Common myeloid progenitor, CD34-positive (primary cell): ENCODE data around the gene TRDMT1. TPM values are rescaled to one million over a fixed set of nuclear protein-coding genes. Genes with fewer than 3 reads are reported as not detected.

Source experiments
- CTCF ChIA-PET: fragments of 350-600 bp; sonication (Branson Sonifier 250); formaldehyde crosslinking; loops from one replicate; lab custom pipeline; 2021; ENCODE audit warnings: antibody characterized with exemption; lab: Charles Lee
- POLR2A ChIA-PET: fragments of 350-600 bp; sonication (Branson Sonifier 250); formaldehyde crosslinking; loops from one replicate; lab custom pipeline; 2021; ENCODE audit warnings: antibody characterized with exemption; lab: Charles Lee
- DNase-seq, 3 donors: peaks; one replicate each; pipeline versions ENCODE4 v3.0.0 to v3.0.0-alpha.2; 2013
- H3K27ac ChIP-seq, 2 experiments: 1 replicate in 1 of 2; 2 replicates in 1 of 2; pipeline ENCODE4 v1.7.0; 2013; ENCODE audit warnings: inconsistent platforms in 2 of 2, low read length in 2 of 2, mild to moderate bottlenecking in 2 of 2, low read depth in 1 of 2, moderate library complexity in 1 of 2; ENCODE audit not compliant: severe bottlenecking in 2 of 2, insufficient read depth in 1 of 2, poor library complexity in 1 of 2
- H3K27me3 ChIP-seq, 5 experiments: replicated peaks in 2 of 5; 1 replicate in 3 of 5; 2 replicates in 2 of 5; pipeline versions ENCODE4 v1.6.1 to v1.7.0; 2013; ENCODE audit warnings: low read length in 4 of 5, mild to moderate bottlenecking in 2 of 5, moderate library complexity in 2 of 5, inconsistent platforms in 1 of 5; ENCODE audit not compliant: insufficient read depth in 5 of 5, control insufficient read depth in 4 of 5
- H3K36me3 ChIP-seq, 4 experiments: 1 replicate in 2 of 4; 2 replicates in 2 of 4; pipeline versions ENCODE4 v1.6.1 to v1.7.0; 2013; ENCODE audit warnings: low read length in 3 of 4, control low read depth in 1 of 4, mild to moderate bottlenecking in 1 of 4; ENCODE audit not compliant: control insufficient read depth in 4 of 4, insufficient read depth in 4 of 4
- H3K4me1 ChIP-seq, 4 experiments: 1 replicate in 3 of 4; 2 replicates in 1 of 4; pipeline versions ENCODE4 v1.6.1 to v1.7.1; 2013; ENCODE audit warnings: low read length in 3 of 4, mild to moderate bottlenecking in 3 of 4, control low read depth in 1 of 4, inconsistent platforms in 1 of 4, moderate library complexity in 1 of 4; ENCODE audit not compliant: control insufficient read depth in 4 of 4, insufficient read depth in 4 of 4; ENCODE audit errors: control extremely low read depth in 1 of 4
- H3K4me3 ChIP-seq, 7 experiments: 1 replicate in 4 of 7; 2 replicates in 3 of 7; pipeline versions ENCODE4 v1.5.1 to v1.7.0; 2013; ENCODE audit warnings: mild to moderate bottlenecking in 7 of 7, low read length in 6 of 7, moderate library complexity in 6 of 7, inconsistent platforms in 2 of 7, low read depth in 2 of 7, control low read depth in 1 of 7; ENCODE audit not compliant: insufficient read depth in 4 of 7, control insufficient read depth in 1 of 7; ENCODE audit errors: extremely low read depth in 1 of 7
- H3K9me3 ChIP-seq, 5 experiments: 1 replicate in 4 of 5; 2 replicates in 1 of 5; pipeline versions ENCODE4 v1.6.1 to v1.7.1; 2013; ENCODE audit warnings: low read length in 4 of 5, mild to moderate bottlenecking in 2 of 5, inconsistent platforms in 1 of 5, low read depth in 1 of 5, moderate library complexity in 1 of 5; ENCODE audit not compliant: control insufficient read depth in 4 of 5, insufficient read depth in 2 of 5; ENCODE audit errors: control extremely low read depth in 1 of 5
- WGBS: methylation state at CpG from one replicate; pipeline ENCODE4 v1.1.5; 2013; ENCODE audit not compliant: insufficient coverage; 5-methylcytosine and 5-hydroxymethylcytosine counted together
- polyA plus RNA-seq: library from polyadenylated mRNA; unstranded; fragments of 120-200 nt; gene quantifications from one replicate; pipeline ENCODE4 v1.2.1, GENCODE V29; 2013

Gene TRDMT1, protein sequence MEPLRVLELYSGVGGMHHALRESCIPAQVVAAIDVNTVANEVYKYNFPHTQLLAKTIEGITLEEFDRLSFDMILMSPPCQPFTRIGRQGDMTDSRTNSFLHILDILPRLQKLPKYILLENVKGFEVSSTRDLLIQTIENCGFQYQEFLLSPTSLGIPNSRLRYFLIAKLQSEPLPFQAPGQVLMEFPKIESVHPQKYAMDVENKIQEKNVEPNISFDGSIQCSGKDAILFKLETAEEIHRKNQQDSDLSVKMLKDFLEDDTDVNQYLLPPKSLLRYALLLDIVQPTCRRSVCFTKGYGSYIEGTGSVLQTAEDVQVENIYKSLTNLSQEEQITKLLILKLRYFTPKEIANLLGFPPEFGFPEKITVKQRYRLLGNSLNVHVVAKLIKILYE
- 16.1 TPM for polyA plus RNA-seq

DNA sequence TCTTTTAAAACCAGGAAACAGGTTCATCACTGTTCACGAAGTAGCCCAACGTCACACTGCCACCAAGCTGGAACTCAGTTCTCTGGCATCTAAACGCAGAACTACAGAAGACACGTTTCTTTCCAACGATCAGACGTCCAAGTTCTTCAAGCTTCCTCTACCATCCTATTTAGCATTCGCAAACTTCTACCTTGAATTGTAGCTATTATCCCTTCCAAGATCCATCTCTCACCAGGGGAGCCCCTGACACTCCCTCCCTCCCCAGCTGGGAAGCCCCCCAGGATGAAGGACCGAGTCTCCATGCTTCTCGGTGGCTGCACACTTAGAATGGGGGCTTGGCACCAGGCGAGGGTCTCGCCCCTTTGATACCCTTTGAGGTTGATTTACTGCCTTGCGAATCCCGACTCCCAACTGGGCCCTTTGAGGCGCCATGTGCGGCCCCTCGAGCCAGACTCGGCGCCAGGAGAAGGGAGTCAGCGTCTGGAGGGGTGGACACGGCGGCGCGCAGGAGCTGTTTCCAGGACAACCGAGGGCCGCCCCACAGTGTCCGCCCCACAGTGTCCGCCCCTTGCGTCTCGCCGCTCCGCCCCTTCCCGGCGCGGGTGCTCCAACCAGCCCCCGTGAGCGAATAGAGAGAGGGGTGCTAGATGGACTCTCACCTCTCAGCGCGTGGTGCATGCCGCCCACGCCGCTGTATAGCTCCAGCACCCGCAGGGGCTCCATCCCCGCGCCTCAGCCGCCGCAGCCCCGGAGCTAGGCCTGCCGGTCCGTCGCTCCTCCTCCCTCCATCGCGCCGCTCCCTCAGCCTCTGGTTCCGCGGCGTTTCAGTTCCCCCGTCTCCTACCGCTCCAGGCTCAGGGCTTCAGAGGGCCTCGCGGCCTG is at the start of gene TRDMT1:
TSS of gene TRDMT1 (minus strand) at position 761 of the 882 bp plus-strand sequence. CDS start at position 723, 38 bp downstream.
- Histone ChIP-seq H3K9me3 (no peaks in the 10 kb centered on the region), H3K4me1 (peaks cover 10 to 43% (median 25%) of the 10 kb centered on the region in 4 experiments), H3K27ac (peak within 1 kb of the TSS; percentile 94 to 98), H3K4me3 (peak within 1 kb of the TSS; percentile 59 to 94 (median 84)), H3K27me3 (no peaks in the 10 kb centered on the region), H3K36me3 (no peaks in the 10 kb centered on the region)
- ChIA-PET CTCF (interaction anchor here (1.0 to 5.1 kb wide), 11 partner anchors 11 to 348 kb away, joined by 3 to 32 read pairs (median 4); partner anchors contain the start of gene VIM), POLR2A (interaction anchor here (0.6 to 4.6 kb wide), 11 partner anchors 9 to 307 kb away, joined by 3 to 72 read pairs (median 4); partner anchors contain the start of gene VIM)
- WGBS: 0% methylated on average over 48 of the region's 60 CpGs
- DNase-seq: peak; percentile 78 to 90 (median 83)

DNA sequence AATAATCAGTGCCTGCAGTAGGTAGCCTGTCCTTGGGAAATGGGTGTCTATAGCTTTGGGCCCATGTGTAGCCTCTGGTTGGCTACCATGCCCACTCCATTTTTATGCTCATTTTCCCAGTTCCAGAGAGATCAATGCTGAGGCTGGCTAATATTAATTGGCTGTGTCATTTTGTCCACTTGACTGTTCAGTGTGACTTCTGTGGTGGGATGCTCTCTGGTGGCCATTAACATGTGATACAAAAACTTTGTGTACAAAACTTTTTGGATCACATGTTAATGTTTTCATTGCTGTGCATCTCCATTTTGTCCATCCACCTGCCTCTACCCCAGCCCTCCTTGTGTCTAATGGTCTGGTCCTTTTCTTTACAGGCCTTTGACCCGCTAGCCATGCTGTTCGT is 49.3 kb upstream of the TRDMT1 start:
- no peaks in the 10 kb centered on the region for H3K27me3 ChIP-seq
- DNase-seq: peak in 2 of 3 donors; percentile 23 to 27
- no peak overlapping the region for H3K27ac ChIP-seq
- H3K4me1 ChIP-seq: no peaks in the 10 kb centered on the region
- H3K36me3 ChIP-seq: no peaks in the 10 kb centered on the region
- WGBS: 100% methylated on average over 2 of the region's 2 CpGs
- H3K4me3 ChIP-seq: no peak overlapping the region
- H3K9me3 ChIP-seq: peaks cover 0 to 11% (median 0%) of the 10 kb centered on the region in 5 experiments
- ChIA-PET CTCF (interaction anchor here (0.7 to 1.3 kb wide), 2 partner anchors 404 to 422 kb away, joined by 4 to 6 read pairs; no protein-coding TSS in a partner anchor), POLR2A (no interaction called here)

DNA sequence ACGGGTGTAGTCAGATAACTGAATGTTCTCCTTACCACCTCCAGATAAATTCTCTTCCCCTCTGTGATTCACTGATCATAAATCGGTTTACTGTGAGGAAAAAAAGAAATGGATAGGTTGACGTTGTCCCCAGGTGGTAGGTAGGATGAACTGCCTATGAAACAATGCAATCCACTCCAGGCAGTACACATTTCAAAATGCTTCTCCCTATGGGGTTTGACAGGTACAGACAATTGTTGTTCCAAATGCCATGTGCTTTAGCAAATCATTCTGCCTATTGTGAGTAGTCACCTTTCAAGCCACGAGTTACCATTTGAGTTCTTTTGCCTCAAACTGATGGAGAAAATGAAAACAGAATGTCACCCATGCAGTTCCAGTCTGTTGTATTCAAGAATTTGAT is 48.3 kb upstream of the TRDMT1 start:
- Histone ChIP-seq H3K27ac (no peak overlapping the region), H3K4me3 (no peak overlapping the region), H3K27me3 (no peaks in the 10 kb centered on the region), H3K36me3 (no peaks in the 10 kb centered on the region), H3K4me1 (no peaks in the 10 kb centered on the region), H3K9me3 (peaks cover 0 to 10% (median 0%) of the 10 kb centered on the region in 5 experiments)
- WGBS: 80% methylated on average over 1 of the region's 4 CpGs
- peak in 2 of 3 donors; percentile 45 to 52 for DNase-seq
- CTCF ChIA-PET: interaction anchor here (0.7 to 1.3 kb wide), 2 partner anchors 403 to 421 kb away, joined by 4 to 6 read pairs; no protein-coding TSS in a partner anchor
- POLR2A ChIA-PET: no interaction called here

DNA sequence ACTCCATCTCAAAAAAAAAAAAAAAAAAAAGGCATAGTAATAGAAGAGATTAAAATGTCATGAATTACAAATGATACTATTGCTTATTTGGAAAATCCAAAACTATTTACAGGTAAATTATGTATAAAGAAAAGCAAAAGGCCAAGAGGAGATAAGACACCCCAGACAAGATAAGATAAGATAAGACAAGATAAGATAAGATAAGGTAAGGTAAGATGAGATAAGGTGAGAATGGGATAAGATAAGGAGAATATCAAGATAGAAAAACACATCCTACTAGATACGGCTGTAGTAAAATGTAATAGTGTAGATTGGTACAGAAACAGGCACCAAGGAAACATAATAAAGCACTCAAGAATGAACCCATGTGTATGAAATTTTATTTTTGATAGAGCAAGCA is 47.5 kb upstream of the TRDMT1 start:
- WGBS: no CpG with 5 or more reads among the region's 1 CpG
- Histone ChIP-seq H3K36me3 (no peaks in the 10 kb centered on the region), H3K4me1 (no peaks in the 10 kb centered on the region), H3K9me3 (peaks cover 0 to 9% (median 0%) of the 10 kb centered on the region in 5 experiments), H3K4me3 (no peak overlapping the region), H3K27ac (no peak overlapping the region), H3K27me3 (no peaks in the 10 kb centered on the region)
- CTCF ChIA-PET: interaction anchor here (1.0 kb wide), 1 partner anchor 10 kb away, joined by 3 read pairs; no protein-coding TSS in a partner anchor
- no peak for DNase-seq
- POLR2A ChIA-PET: no interaction called here

DNA sequence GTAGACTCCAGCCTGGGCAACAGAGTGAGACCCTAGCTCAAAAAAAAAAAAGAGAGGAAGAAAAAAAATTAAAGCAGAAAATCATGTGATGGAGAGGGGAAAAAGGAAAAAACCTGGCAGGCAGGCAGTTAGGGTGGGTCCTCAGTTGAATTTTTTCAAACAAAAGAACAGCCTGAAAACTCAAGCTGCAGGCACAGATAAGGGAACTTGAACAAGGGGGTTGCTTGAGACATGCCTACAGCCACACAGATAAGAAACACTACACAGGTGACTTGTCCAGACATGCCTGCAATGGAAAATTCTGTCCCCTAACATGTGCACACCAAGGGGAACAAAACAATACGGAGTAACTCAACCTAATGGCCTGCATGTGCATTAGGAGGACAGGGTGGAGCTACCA is 45.7 kb upstream of the TRDMT1 start:
- H3K4me3 ChIP-seq: no peak overlapping the region
- ChIA-PET CTCF (interaction anchor here (0.6 kb wide), 1 partner anchor 597 kb away, joined by 3 read pairs; no protein-coding TSS in a partner anchor), POLR2A (no interaction called here)
- no peaks in the 10 kb centered on the region for H3K36me3 ChIP-seq
- H3K4me1 ChIP-seq: no peaks in the 10 kb centered on the region
- H3K27ac ChIP-seq: no peak overlapping the region
- no peaks in the 10 kb centered on the region for H3K27me3 ChIP-seq
- DNase-seq: peak in 2 of 3 donors; percentile 24 to 65
- whole genome bisulfite sequencing: 100% methylated on average over 1 of the region's 1 CpG
- peaks cover 0 to 9% (median 0%) of the 10 kb centered on the region in 5 experiments for H3K9me3 ChIP-seq

DNA sequence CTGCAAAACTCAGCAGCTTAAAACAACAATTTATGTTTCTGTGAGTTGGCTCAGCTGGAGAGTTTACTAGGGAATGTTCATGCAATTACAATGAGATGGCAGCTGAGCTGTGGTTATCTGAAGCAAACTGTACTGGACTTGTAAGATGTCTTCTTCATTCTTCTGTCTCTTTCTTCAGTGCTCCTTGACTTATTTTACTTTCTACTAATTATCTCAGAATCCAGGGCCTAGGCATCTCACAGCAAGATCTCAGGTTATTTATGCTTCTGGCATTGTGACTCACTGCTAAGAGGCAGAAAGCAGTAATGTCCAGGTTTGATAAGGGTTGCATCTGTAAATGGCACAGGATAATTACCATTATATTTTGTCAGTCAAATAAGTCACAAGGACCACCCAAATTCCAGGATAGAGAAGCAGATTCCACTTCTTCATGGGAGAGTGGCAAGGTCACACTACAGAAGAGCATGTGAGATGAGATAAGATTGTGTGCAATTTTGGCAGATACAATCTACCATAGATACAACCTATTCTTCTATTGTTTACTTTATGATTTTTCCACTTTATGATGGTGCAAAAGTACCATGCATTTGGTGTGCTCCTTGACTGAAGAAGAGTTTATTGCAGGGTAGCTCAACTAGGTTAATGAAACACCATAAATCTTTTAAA is 43.4 kb upstream of the TRDMT1 start:
- Histone ChIP-seq H3K9me3 (peaks cover 0 to 9% (median 0%) of the 10 kb centered on the region in 5 experiments), H3K4me1 (no peaks in the 10 kb centered on the region), H3K27ac (no peak overlapping the region), H3K36me3 (no peaks in the 10 kb centered on the region), H3K4me3 (no peak overlapping the region), H3K27me3 (no peaks in the 10 kb centered on the region)
- no peak for DNase-seq
- ChIA-PET CTCF (interaction anchor here (1.2 to 1.6 kb wide), 3 partner anchors 9 to 14 kb away, joined by 3 to 5 read pairs (median 4); no protein-coding TSS in a partner anchor), POLR2A (no interaction called here)
